PC-3 (cell line): ENCODE results near the gene MAPKAP1. TPM values are rescaled to one million over a fixed set of nuclear protein-coding genes. Genes with fewer than 3 reads are reported as not detected.

Experiments
- ATAC-seq: fragments of 200-7000 bp; cut with Tn5 transposase; 2 replicates; pipeline ENCODE4 v1.9.1; 2020; ENCODE audit warnings: mild to moderate bottlenecking, moderate library complexity
- BruUV-seq: library from RNA; stranded (reverse); fragments of 400-500 nt; replicated peaks from 2 replicates; lab custom pipeline; 2021; lab: Mats Ljungman, UMichigan
- CTCF ChIA-PET: fragments of 300-600 bp; sonication (Branson Sonifier 250); formaldehyde crosslinking; loops from one replicate; lab custom pipeline; 2022; ENCODE audit warnings: antibody characterized with exemption; lab: Charles Lee
- POLR2A ChIA-PET: fragments of 300-600 bp; sonication (Branson Sonifier 250); formaldehyde crosslinking; loops from one replicate; lab custom pipeline; 2022; ENCODE audit warnings: antibody characterized with exemption; ENCODE audit not compliant: unreplicated experiment; lab: Charles Lee
- DNase-seq: peaks from one replicate; pipeline ENCODE4 v3.0.0-alpha.2; 2015
- H2AFZ ChIP-seq: fragments of 300-600 bp; sonication (generic); 2 replicates; pipeline ENCODE4 v1.6.0; 2016; ENCODE audit warnings: antibody characterized with exemption, low read length
- H3F3A ChIP-seq: fragments of 300-600 bp; sonication (generic); one replicate; pipeline ENCODE4 v1.6.0; 2017; ENCODE audit warnings: antibody characterized with exemption, low read length, control low read depth, mild to moderate bottlenecking; ENCODE audit not compliant: unreplicated experiment
- H3K27ac ChIP-seq: fragments of 300-600 bp; sonication (generic); 2 replicates; pipeline ENCODE4 v1.5.1; 2016; ENCODE audit warnings: mild to moderate bottlenecking, low read length
- H3K27me3 ChIP-seq: fragments of 300-600 bp; sonication (generic); 2 replicates; pipeline ENCODE4 v1.6.1; 2016; ENCODE audit warnings: low read length, mixed read lengths
- H3K36me3 ChIP-seq: fragments of 300-600 bp; sonication (generic); 2 replicates; pipeline ENCODE4 v1.6.1; 2016; ENCODE audit warnings: low read depth, mixed run types, low read length, mixed read lengths
- H3K4me1 ChIP-seq: fragments of 300-600 bp; sonication (generic); 2 replicates; pipeline ENCODE4 v1.5.1; 2016; ENCODE audit warnings: low read length; ENCODE audit not compliant: insufficient read depth
- H3K4me2 ChIP-seq: fragments of 300-600 bp; sonication (generic); 2 replicates; pipeline ENCODE4 v1.6.0; 2016; ENCODE audit warnings: low read length
- H3K4me3 ChIP-seq: fragments of 300-600 bp; sonication (generic); 2 replicates; pipeline ENCODE4 v1.5.1; 2016; ENCODE audit warnings: mild to moderate bottlenecking, low read length, mixed read lengths
- H3K79me2 ChIP-seq: fragments of 300-600 bp; sonication (generic); 2 replicates; pipeline ENCODE4 v1.6.1; 2017; ENCODE audit warnings: low read length, mixed read lengths
- H3K9ac ChIP-seq: fragments of 300-600 bp; sonication (generic); 2 replicates; pipeline ENCODE4 v1.6.0; 2016; ENCODE audit warnings: mild to moderate bottlenecking, low read length
- H3K9me2 ChIP-seq: fragments of 300-600 bp; sonication (generic); replicated peaks from 2 replicates; pipeline ENCODE4 v1.6.1; 2016; ENCODE audit warnings: mixed run types, low read length, mixed read lengths
- H3K9me3 ChIP-seq: fragments of 300-600 bp; sonication (generic); 2 replicates; pipeline ENCODE4 v1.6.1; 2016; ENCODE audit warnings: low read length, mixed read lengths
- H4K20me1 ChIP-seq: fragments of 300-600 bp; sonication (generic); 2 replicates; pipeline ENCODE4 v1.6.1; 2016; ENCODE audit warnings: low read length, mixed read lengths
- EZH2 ChIP-seq: fragments of 300-600 bp; sonication (generic); IDR thresholded peaks from one replicate; pipeline ENCODE4 v1.6.1; 2017; ENCODE audit warnings: antibody characterized with exemption, mild to moderate bottlenecking, low read length; ENCODE audit not compliant: unreplicated experiment
- EZH2phosphoT487 ChIP-seq: fragments of 300-600 bp; sonication (generic); IDR thresholded peaks from 2 replicates; pipeline ENCODE4 v1.6.1; 2018; ENCODE audit warnings: mild to moderate bottlenecking, antibody characterized with exemption, low read length, borderline replicate concordance
- intact Hi-C: fragments of 100-400 bp; cut with micrococcal nuclease; formaldehyde crosslinking; loops from 2 replicates; pipeline ENCODE4 v1.9.0; 2023
- total RNA-seq: library from RNA; depleted of rRNA; stranded (reverse); fragments of >200 nt; gene quantifications from 2 replicates; pipeline ENCODE4 v1.2.3, GENCODE V29; 2014
- TF ChIP-seq, protein P1 (sequence below): fragments of 300-600 bp; sonication (generic); conservative IDR thresholded peaks from 2 replicates; pipeline ENCODE4 v1.5.1; 2017; ENCODE audit warnings: antibody characterized with exemption, low read depth, mild to moderate bottlenecking, low read length

The MAPKAP1 gene
- total RNA-seq, 1 experiment from 2014 or later: 128 TPM

DNA sequence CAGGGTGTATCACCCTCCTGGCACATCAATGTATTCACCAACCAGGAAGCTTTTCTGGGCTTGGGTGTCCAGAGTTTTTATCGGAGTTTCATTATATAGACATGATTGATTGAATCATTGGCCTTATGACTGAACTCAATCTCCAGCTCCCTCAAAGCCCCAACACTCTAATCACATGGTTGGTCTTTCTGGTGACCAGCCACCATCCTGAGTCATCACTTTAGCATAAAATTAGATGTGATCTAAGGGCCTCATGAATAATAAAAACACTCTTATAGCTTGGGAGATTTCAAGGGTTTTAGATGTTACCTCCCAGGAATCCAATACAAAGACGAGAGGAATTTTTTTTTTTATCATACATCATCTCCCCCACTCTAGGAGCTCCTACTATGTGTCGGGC is 32.4 kb upstream of the MAPKAP1 start:
- TF ChIP-seq EZH2phosphoT487: no peak
- TF ChIP-seq, protein P1, sequence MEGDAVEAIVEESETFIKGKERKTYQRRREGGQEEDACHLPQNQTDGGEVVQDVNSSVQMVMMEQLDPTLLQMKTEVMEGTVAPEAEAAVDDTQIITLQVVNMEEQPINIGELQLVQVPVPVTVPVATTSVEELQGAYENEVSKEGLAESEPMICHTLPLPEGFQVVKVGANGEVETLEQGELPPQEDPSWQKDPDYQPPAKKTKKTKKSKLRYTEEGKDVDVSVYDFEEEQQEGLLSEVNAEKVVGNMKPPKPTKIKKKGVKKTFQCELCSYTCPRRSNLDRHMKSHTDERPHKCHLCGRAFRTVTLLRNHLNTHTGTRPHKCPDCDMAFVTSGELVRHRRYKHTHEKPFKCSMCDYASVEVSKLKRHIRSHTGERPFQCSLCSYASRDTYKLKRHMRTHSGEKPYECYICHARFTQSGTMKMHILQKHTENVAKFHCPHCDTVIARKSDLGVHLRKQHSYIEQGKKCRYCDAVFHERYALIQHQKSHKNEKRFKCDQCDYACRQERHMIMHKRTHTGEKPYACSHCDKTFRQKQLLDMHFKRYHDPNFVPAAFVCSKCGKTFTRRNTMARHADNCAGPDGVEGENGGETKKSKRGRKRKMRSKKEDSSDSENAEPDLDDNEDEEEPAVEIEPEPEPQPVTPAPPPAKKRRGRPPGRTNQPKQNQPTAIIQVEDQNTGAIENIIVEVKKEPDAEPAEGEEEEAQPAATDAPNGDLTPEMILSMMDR: no peak
- TF ChIP-seq EZH2: no peak
- Histone ChIP-seq H3K4me3 (no peak overlapping the region), H3K4me1 (peaks cover 3% of the 10 kb centered on the region; the same call in 1 of the 2 replicates), H3K36me3 (no peaks in the 10 kb centered on the region), H3K4me2 (no peak overlapping the region), H4K20me1 (no peaks in the 10 kb centered on the region), H3K27me3 (no peaks in the 10 kb centered on the region), H3K9me2 (no peaks in the 10 kb centered on the region), H3F3A (no peaks in the 10 kb centered on the region), H2AFZ (no peak overlapping the region), H3K79me2 (no peaks in the 10 kb centered on the region), H3K9ac (no peak overlapping the region), H3K27ac (no peak overlapping the region), H3K9me3 (no peaks in the 10 kb centered on the region)
- ATAC-seq: no peak
- ChIA-PET POLR2A (interaction anchor here (0.6 kb wide), 1 partner anchor 432 kb away, joined by 5 read pairs; no protein-coding TSS in a partner anchor), CTCF (no interaction called here)
- intact Hi-C loops: no loop called here
- no TSS peak for BruUV-seq
- no peak for DNase-seq

DNA sequence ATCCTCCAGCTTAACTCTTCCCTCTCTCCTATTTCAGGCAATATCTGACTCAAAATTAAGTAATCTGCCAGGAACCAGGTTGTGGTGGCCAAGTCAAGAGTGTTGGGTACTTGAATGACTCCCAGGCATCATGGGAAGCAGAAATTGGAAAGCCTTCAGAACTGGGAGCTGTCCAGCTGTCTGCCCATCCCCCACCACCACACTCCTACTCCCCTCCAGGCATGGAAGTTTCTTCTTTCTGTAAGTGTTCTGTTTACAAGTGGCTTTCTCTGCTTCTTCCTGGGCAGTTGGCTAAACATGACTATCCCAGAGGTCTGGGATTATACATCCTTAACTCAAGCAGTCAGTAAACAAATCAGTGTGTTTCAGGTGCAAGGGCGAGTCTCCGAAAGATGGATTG is 25.6 kb upstream of the MAPKAP1 start:
- ATAC-seq: no peak
- CTCF ChIA-PET: no interaction called here

DNA sequence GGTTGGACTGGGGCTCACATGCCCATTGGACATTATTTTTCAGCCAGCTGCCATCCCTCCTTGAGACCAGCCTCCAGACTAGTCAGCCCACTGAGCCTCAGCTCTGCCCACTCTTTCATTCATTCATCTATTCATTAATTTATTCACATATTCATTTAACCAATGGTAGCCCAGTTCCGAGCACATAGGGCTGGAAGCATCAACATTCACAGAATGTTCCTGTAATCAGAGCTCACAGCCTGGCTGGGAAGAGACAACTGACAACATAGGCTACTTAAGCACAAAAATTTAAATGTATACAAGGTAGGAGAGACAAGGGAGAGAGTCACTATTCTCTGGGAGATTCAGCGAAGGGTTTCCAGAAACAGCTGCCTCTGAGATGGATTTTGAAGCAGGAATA is 23.2 kb upstream of the MAPKAP1 start:
- DNase-seq (no peak), ATAC-seq (no peak)
- no peak overlapping the region for H3K27ac ChIP-seq
- intact Hi-C loops: no loop called here
- H3K9me2 ChIP-seq: no peaks in the 10 kb centered on the region
- H3K9ac ChIP-seq: no peak overlapping the region
- H3K4me3 ChIP-seq: no peak overlapping the region
- ChIA-PET CTCF (no interaction called here), POLR2A (no interaction called here)
- no peak overlapping the region for H2AFZ ChIP-seq
- no peaks in the 10 kb centered on the region for H4K20me1 ChIP-seq
- TF ChIP-seq EZH2 (no peak), EZH2phosphoT487 (no peak)
- TF ChIP-seq, protein P1: no peak
- BruUV-seq: no TSS peak
- no peaks in the 10 kb centered on the region for H3K4me1 ChIP-seq
- no peak overlapping the region for H3K4me2 ChIP-seq
- H3K36me3 ChIP-seq: no peaks in the 10 kb centered on the region
- no peaks in the 10 kb centered on the region for H3K9me3 ChIP-seq
- no peaks in the 10 kb centered on the region for H3K79me2 ChIP-seq
- H3F3A ChIP-seq: no peaks in the 10 kb centered on the region
- H3K27me3 ChIP-seq: no peaks in the 10 kb centered on the region

More for the DNA sequence above, 25.6 kb upstream of the MAPKAP1 start:
- POLR2A ChIA-PET: no interaction called here
- Histone ChIP-seq H2AFZ (no peak overlapping the region), H3K36me3 (no peaks in the 10 kb centered on the region), H3K27ac (no peak overlapping the region), H3K9me2 (no peaks in the 10 kb centered on the region), H3K4me2 (no peak overlapping the region), H3K9ac (no peak overlapping the region), H3K9me3 (no peaks in the 10 kb centered on the region), H3K4me3 (no peak overlapping the region), H3K4me1 (no peaks in the 10 kb centered on the region), H3K79me2 (no peaks in the 10 kb centered on the region), H3F3A (no peaks in the 10 kb centered on the region), H4K20me1 (no peaks in the 10 kb centered on the region), H3K27me3 (no peaks in the 10 kb centered on the region)
- TF ChIP-seq EZH2phosphoT487 (no peak), EZH2 (no peak)
- TF ChIP-seq, protein P1: no peak
- intact Hi-C loops: no loop called here
- DNase-seq: peak; percentile 8
- BruUV-seq: no TSS peak
